ENCODE data around the gene CLNS1A. TPM values are rescaled to one million over a fixed set of nuclear protein-coding genes. Genes with fewer than 3 reads are reported as not detected.

CLNS1A gene, protein sequence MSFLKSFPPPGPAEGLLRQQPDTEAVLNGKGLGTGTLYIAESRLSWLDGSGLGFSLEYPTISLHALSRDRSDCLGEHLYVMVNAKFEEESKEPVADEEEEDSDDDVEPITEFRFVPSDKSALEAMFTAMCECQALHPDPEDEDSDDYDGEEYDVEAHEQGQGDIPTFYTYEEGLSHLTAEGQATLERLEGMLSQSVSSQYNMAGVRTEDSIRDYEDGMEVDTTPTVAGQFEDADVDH
- 61.7 and 81.3 TPM in 2 replicates for total RNA-seq

DNA sequence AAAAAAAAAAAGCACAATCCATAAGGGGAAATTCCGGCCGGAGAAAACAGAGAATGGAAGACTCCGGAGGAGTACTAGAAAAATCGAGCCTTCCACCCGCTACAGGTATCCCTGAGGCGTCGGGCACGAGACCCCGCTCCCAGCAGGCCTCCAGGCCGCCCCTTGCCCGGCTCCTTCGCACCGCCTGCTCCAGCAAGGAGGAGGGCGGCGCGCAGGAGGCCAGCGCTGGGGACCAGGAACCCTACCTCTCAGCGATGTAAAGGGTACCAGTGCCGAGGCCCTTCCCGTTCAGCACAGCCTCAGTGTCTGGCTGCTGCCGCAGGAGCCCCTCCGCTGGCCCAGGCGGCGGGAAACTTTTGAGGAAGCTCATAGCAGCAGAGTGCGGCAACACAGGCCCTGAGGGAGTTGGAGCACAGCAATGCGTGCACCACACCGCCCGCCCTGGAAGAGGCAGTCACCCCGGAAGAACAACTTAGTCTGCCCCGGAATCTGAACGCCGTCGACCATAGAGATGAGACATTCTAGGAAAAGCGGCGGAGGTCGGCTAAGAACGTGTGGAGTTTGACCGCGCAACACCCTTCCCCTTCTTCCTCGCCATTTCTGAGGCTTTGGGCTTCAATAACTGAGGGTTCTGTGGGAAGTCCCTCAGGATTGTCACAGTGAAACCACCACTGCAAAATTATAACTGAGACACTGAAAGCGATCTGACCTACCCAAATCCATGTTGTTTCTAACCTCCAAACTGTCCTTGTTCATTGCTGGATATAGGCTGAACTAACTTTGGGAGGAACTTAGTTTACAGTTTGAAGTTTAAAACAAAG, at the start of gene CLNS1A:
Gene CLNS1A (minus strand): TSS at position 450 of the 821 bp plus-strand sequence. CDS start 80 bp downstream, at position 370.

GRCh38 chr11:77589521-77590193, 47.9 kb downstream of the CLNS1A start, which contains the start of gene AQP11:
AQP11 (plus strand) TSS chr11:77589953; CDS start chr11:77589993, 40 bp downstream.

Small RNA genes within 50 kb of the gene (small RNA-seq; reads per million reads assigned to genes)
- gene RNU7-59P: not detected

Other genes with a start within 250 kb of the CLNS1A start
- gene PAK1, start 163.7 kb downstream of the CLNS1A start, total RNA-seq: 44.1 and 46.6 TPM in 2 replicates
- 0.85 and 1.1 TPM in 2 replicates for gene AQP11, start 47.8 kb downstream of the CLNS1A start, total RNA-seq
- 26.5 and 36.5 TPM in 2 replicates for gene RSF1, start 182.9 kb upstream of the CLNS1A start, total RNA-seq
- 8.0 and 13.0 TPM in 2 replicates for gene AAMDC, start 183.3 kb upstream of the CLNS1A start, total RNA-seq

Data from hair follicle dermal papilla cell (primary cell).